ENCODE results near the gene TNNT2. TPM values are rescaled to one million over a fixed set of nuclear protein-coding genes. Genes with fewer than 3 reads are reported as not detected.

Gene TNNT2
- total and polyA plus RNA-seq, 2 of the 13 experiments (the other 11 are each of a cell fraction or from before 2014, with no cell fraction given): 0.20 to 0.63 TPM

DNA sequence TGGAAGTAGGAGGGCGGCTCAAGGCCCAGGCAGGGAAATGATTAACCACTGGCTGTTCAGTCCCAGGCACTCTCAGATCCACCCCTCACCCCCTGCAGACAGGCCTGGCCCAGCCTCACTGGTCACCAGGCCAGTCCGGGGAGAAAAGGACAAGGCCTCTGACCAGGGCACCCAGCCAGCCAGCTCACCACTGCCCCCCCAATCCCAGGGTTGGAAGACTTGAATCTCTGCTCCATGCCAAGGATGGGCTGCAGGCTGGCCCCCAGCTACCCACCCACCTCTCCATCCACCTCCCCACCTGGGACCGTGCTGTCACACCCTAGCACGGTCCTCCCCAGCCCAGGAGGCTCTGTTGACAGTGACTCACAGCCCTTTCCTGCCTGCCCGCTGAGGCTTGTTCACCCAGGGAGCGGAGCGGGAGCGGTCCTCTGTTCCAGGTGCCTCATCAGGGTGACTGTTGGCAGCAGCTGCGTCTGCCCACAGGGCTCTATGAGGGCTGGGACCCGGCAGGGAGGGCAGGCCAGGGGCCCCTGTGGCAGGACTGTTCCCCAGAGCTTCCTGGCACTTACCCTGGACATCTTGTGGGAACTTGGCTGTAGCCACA, 19.5 kb upstream of the TNNT2 start (continued):
- TF ChIP-seq, protein P1, sequence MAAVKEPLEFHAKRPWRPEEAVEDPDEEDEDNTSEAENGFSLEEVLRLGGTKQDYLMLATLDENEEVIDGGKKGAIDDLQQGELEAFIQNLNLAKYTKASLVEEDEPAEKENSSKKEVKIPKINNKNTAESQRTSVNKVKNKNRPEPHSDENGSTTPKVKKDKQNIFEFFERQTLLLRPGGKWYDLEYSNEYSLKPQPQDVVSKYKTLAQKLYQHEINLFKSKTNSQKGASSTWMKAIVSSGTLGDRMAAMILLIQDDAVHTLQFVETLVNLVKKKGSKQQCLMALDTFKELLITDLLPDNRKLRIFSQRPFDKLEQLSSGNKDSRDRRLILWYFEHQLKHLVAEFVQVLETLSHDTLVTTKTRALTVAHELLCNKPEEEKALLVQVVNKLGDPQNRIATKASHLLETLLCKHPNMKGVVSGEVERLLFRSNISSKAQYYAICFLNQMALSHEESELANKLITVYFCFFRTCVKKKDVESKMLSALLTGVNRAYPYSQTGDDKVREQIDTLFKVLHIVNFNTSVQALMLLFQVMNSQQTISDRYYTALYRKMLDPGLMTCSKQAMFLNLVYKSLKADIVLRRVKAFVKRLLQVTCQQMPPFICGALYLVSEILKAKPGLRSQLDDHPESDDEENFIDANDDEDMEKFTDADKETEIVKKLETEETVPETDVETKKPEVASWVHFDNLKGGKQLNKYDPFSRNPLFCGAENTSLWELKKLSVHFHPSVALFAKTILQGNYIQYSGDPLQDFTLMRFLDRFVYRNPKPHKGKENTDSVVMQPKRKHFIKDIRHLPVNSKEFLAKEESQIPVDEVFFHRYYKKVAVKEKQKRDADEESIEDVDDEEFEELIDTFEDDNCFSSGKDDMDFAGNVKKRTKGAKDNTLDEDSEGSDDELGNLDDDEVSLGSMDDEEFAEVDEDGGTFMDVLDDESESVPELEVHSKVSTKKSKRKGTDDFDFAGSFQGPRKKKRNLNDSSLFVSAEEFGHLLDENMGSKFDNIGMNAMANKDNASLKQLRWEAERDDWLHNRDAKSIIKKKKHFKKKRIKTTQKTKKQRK (IDR thresholded peaks at IDR 0.05; ENCODE audit: low read length): no peak
- TF ChIP-seq ZNF251 (CRISPR knock-in tag; IDR thresholded peaks at IDR 0.05): no peak
- TF ChIP-seq, protein P2, sequence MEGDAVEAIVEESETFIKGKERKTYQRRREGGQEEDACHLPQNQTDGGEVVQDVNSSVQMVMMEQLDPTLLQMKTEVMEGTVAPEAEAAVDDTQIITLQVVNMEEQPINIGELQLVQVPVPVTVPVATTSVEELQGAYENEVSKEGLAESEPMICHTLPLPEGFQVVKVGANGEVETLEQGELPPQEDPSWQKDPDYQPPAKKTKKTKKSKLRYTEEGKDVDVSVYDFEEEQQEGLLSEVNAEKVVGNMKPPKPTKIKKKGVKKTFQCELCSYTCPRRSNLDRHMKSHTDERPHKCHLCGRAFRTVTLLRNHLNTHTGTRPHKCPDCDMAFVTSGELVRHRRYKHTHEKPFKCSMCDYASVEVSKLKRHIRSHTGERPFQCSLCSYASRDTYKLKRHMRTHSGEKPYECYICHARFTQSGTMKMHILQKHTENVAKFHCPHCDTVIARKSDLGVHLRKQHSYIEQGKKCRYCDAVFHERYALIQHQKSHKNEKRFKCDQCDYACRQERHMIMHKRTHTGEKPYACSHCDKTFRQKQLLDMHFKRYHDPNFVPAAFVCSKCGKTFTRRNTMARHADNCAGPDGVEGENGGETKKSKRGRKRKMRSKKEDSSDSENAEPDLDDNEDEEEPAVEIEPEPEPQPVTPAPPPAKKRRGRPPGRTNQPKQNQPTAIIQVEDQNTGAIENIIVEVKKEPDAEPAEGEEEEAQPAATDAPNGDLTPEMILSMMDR (CRISPR knock-in tag; IDR thresholded peaks at IDR 0.05): peak; percentile 53
- no peak for TF ChIP-seq CBX2 (IDR thresholded peaks at IDR 0.05; ENCODE audit: low read depth, low read length)
- TF ChIP-seq CBX2 (CRISPR knock-in tag; IDR thresholded peaks at IDR 0.05; ENCODE audit: low read depth): no peak
- TF ChIP-seq RFX5 (IDR thresholded peaks at IDR 0.05; ENCODE audit: low read depth, low read length): peak; percentile 84
- TF ChIP-seq HMG20B (CRISPR knock-in tag; conservative IDR thresholded peaks at IDR 0.05): 0 out of 2 replicates have a peak, but pooled peaks have one; percentile 45
- no peak for TF ChIP-seq ZNF761 (CRISPR knock-in tag; conservative IDR thresholded peaks at IDR 0.05)
- TF ChIP-seq ZFYVE20 (CRISPR knock-in tag; IDR thresholded peaks at IDR 0.05; ENCODE audit: borderline replicate concordance, low read depth): no peak
- no peak for TF ChIP-seq RNF2 (conservative IDR thresholded peaks at IDR 0.05; ENCODE audit: low read depth)
- TF ChIP-seq NCOA5 (CRISPR knock-in tag; IDR thresholded peaks at IDR 0.05): no peak
- 0 out of 2 replicates have a peak, but pooled peaks have one; percentile 40 for TF ChIP-seq ATF7-NPFF (CRISPR knock-in tag; IDR thresholded peaks at IDR 0.05; ENCODE audit: low read depth)
- no peak for TF ChIP-seq JARID2 (CRISPR knock-in tag; IDR thresholded peaks at IDR 0.05; ENCODE audit: insufficient replicate concordance)
- no peak for TF ChIP-seq ZNF543 (CRISPR knock-in tag; IDR thresholded peaks at IDR 0.05)
- no peak for TF ChIP-seq TAF15 (IDR thresholded peaks at IDR 0.05; ENCODE audit: low read depth, low read length, poor library complexity, severe bottlenecking)
- peak; percentile 35; the same call in 1 of the 2 replicates for TF ChIP-seq ETV5 (CRISPR knock-in tag; IDR thresholded peaks at IDR 0.05; ENCODE audit: borderline replicate concordance)
- no peak for TF ChIP-seq CBX5 (CRISPR knock-in tag; IDR thresholded peaks at IDR 0.05; ENCODE audit: borderline replicate concordance)
- TF ChIP-seq SALL2 (CRISPR knock-in tag; IDR thresholded peaks at IDR 0.05): 0 out of 2 replicates have a peak, but pooled peaks have one; percentile 25
- TF ChIP-seq, protein P3, sequence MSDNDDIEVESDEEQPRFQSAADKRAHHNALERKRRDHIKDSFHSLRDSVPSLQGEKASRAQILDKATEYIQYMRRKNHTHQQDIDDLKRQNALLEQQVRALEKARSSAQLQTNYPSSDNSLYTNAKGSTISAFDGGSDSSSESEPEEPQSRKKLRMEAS (IDR thresholded peaks at IDR 0.05): no peak; the same call in 1 of the 2 replicates
- TF ChIP-seq SP5 (CRISPR knock-in tag; IDR thresholded peaks at IDR 0.05; ENCODE audit: borderline replicate concordance, low read depth): peak; percentile 7; the same call in 1 of the 2 replicates
- TF ChIP-seq IKZF4 (CRISPR knock-in tag; IDR thresholded peaks at IDR 0.05; ENCODE audit: borderline replicate concordance, low read depth, not compliant biosample characterization): no peak
- 0 out of 2 replicates have a peak, but pooled peaks have one; percentile 30 for TF ChIP-seq HMG20A (CRISPR knock-in tag; IDR thresholded peaks at IDR 0.05; ENCODE audit: borderline replicate concordance)
- TF ChIP-seq, protein P4, sequence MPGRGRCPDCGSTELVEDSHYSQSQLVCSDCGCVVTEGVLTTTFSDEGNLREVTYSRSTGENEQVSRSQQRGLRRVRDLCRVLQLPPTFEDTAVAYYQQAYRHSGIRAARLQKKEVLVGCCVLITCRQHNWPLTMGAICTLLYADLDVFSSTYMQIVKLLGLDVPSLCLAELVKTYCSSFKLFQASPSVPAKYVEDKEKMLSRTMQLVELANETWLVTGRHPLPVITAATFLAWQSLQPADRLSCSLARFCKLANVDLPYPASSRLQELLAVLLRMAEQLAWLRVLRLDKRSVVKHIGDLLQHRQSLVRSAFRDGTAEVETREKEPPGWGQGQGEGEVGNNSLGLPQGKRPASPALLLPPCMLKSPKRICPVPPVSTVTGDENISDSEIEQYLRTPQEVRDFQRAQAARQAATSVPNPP (CRISPR knock-in tag; IDR thresholded peaks at IDR 0.05): no peak
- no peak for TF ChIP-seq DNMT1 (CRISPR knock-in tag; IDR thresholded peaks at IDR 0.05)
